Suprapubic skin (tissue), 4 donors: ENCODE data around the gene CHID1.

Experiments
- CTCF ChIP-seq, 2 donors: fragments of 200-600 bp in 1 of 2; fragments of 450-650 bp in 1 of 2; sonication (generic) in 1 of 2; IDR thresholded peaks; one replicate each; pipeline ENCODE4 v1.5.1; 2016 to 2019; ENCODE audit warnings: antibody characterized with exemption in 2 of 2, mild to moderate bottlenecking in 1 of 2, moderate library complexity in 1 of 2
- EP300 ChIP-seq: sonication (generic); formaldehyde crosslinking; IDR thresholded peaks from one replicate; pipeline ENCODE4 v1.6.1; 2017; ENCODE audit warnings: antibody characterized with exemption
- POLR2A ChIP-seq, 2 donors: fragments of 450-650 bp; IDR thresholded peaks; one replicate each; pipeline ENCODE4 v1.6.1; 2017; ENCODE audit warnings: antibody characterized with exemption in 2 of 2, mild to moderate bottlenecking in 2 of 2, moderate library complexity in 2 of 2
- POLR2AphosphoS5 ChIP-seq, 3 donors: sonication (generic); formaldehyde crosslinking; IDR thresholded peaks; one replicate each; pipeline ENCODE4 v1.6.1; 2017; ENCODE audit warnings: antibody characterized with exemption in 3 of 3

- TF ChIP-seq CTCF (IDR thresholded peaks at IDR 0.05) (no peak), POLR2AphosphoS5 (IDR thresholded peaks at IDR 0.05) (no peak), POLR2A (IDR thresholded peaks at IDR 0.05) (no peak), EP300 (no peak)
Measured at GRCh38 chr11:921921-922678, 11.5 kb upstream of the CHID1 start.
